GM19043 (cell line): ENCODE results near the gene VKORC1.
A peak's percentile ranks its signal among the peaks of the same experiment; 100 is the strongest.
"Not testable (repeated sequence)": the region's sequence is repeated elsewhere in the genome, so short reads cannot be mapped to it uniquely, and the experiment has no call there.

Source experiments
- ATAC-seq: cut with Tn5 transposase; IDR thresholded peaks from one replicate; pipeline ENCODE4 v1.9.1; 2021; ENCODE audit warnings: low read depth; ENCODE audit not compliant: unreplicated experiment

Gene VKORC1

DNA sequence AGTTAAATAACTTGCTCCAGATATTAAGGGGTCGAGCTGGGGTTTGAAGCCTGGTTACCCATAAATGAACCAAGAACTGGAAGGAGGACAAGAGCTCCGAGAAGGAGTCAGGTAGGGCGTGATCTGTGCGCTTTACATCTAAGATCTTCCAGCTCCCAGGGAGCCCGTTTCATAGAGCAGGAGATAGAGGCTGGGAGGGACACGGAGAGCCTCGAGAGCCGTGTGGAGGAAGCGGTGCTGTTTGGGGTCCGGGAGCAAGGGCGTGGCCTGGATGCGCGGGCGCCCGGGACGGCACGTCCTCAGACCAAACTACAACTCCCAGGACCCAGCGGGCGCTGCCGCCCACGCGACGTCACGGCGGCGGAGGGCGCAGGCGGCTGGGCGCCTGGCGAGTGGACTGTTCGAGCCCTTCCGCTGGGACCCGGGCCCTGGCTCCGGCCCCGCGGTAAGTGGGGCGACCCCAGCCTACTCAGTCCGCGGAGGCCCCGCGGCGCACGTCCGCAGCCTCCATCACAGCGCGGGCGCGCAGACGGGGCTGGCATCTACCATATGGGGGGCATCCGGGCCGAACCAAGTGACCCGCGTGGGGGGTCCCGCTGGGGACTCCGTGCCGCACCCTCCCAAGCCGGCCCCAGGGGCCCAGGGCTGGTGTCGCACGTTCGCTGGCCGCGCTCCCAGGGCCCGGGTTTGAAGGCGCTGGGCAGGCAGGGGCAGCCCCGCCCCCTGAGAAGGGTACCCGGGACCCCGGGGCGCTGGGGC, 13.6 kb upstream of the VKORC1 start, which contains the start of gene BCKDK:
BCKDK (plus strand) TSS at position 352 of the 759 bp plus-strand sequence. CDS start 838 bp downstream, outside the sequence.
- ATAC-seq, result peak; percentile 72

GRCh38 chr16:31107465-31107867, 12.9 kb upstream of the VKORC1 start:
- peak; percentile 64 for ATAC-seq

- no peak for ATAC-seq
These were observed 12.2 kb upstream of the VKORC1 start for GRCh38 chr16:31106509-31107464.

DNA sequence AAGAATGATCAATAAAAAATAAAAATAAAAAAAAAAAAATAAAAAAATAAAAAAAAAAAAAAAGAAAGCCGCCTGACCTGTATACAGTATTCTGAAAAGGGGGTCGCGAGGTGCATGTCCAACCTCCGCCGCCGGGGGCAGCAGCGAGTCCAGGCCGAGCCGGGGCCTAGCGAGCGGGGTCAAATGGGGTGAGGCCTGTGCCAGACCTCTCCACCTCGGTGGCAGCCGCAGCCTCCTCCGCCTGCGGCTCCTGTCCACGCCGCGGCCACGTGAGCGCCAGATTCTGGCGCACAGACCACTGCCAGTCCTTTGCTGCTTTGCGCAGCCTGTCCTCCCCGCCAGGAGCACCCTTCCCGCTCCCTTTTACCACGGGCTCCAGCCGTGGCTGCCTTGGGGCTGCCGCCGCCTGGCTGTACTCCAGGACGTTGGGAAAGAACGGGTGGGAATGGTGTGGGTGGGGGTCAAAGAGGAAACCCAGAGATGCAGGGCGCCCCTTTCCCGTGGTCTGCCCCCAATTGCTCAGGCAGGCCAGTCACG, 11.1 kb upstream of the VKORC1 start:
- ATAC-seq, result peak; percentile 38

DNA sequence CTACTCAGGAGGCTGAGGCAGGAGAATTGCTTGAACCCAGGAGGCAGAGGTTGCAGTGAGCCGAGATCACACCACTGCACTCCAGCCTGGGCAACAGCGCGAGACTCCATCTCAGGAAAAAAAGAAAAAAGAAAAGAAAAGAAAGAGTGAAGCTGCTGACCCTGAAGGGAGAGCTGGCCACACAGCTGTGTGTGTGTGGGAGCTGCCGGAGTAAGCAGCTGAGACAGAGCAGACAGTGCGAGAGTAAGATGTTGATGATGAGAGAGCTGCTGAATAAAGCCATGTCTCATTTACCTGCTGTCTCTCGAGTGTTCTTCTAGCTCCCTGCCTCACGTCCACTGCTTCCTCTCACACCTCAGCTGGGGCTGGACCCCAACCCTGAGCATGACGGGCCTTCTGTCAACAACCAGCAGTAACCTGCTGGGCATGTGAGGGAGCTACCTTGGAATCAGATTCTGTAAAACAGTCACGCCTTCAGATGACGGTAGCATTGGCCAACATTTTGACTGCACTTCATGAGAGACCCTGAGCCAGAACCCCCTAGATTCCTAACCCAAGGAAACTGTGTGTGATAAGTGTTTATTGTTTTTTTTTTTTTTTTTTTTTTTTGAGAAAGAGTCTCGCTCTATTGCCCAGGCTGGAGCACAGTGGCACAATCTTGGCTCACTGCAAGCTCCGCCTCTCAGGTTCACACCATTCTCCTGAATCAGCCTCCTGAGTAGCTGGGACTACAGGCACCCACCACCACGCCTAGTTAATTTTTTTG, 6.5 kb upstream of the VKORC1 start:
- not testable (repeated sequence) for ATAC-seq

- no peak for ATAC-seq
These were observed 5.5 kb upstream of the VKORC1 start for GRCh38 chr16:31099860-31100638.

DNA sequence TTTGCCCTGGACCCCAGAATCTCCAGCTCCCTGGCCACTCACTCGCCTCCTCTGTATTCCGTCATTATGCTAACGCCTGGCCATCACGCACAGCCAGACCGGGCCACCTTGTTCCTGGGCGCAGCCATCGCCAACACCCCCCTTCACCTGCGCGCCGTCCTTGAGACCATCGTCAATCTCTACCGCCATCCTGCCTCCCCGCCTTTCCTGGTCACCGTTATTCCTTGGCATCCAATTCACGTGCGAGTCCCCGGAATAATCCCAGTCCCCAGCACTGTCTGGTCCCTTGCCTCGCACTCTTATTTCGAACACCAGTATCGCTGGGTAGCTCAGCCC, 541 bp downstream of the VKORC1 start:
- no peak for ATAC-seq

DNA sequence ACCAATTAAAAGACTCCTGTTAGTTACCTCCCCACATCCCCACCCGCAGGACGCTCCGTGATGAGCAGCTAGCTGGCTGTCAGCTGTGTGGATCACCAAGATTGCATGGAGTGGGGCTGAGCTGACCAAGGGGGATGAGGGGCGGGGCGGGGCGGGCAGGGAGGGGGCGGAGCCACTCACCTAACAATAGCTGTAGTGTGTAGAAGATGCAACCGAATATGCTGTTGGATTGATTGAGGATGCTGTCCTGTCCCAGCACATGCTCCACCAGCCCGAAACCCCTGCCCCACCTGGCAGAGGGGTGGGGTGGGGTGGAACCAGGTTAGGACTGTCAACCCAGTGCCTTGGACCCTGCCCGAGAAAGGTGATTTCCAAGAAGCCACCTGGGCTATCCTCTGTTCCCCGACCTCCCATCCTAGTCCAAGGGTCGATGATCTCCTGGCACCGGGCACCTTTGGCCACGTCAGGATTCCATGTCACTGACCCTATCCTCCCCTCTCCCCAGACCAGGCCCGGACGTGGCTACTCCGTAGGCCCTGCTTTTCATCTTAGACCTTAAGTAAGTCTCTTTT, 1.4 kb downstream of the VKORC1 start:
- no peak for ATAC-seq

DNA sequence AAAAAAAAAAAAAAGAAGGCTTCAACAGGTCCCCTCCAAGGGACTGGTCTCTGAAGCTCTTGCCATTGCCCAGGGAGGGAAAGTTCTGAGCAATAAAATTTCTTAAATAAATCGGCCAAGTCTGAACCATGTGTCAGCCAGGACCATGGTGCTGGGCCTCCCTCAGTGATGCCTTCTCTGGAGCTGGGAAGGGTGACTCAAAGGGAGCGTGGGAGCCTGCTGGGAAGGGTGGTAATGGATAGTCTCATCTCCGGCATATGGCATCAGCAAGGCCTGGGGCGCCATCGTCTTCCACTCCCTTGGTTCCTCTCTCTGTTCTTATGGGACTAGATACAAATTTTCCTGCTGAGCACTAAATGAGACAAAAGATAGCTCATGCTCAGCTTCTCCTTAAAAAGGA, 2.3 kb downstream of the VKORC1 start:
- no peak for ATAC-seq

GRCh38 chr16:31090540-31090939, 4.1 kb downstream of the VKORC1 start:
- ATAC-seq, result no peak

DNA sequence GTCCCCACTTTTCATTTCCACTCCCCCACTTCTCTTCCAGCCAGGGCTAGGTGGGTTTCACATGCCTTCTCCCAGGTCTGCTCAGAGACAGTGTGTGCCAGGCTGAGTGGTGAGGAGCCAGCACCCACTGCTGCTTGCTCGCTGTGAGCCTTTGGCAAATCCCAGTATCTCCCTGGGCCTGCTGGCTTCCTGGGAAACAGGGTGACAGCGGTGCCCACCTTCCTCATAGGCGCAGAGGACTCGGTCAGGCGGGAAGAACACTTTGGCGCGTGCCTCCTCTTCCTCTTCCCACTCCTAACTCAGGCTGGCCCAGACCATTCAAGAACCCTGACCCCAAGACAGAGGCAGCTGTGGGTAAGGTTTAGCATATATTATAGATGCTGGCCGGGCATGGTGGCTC, 5.4 kb downstream of the VKORC1 start:
- ATAC-seq, result no peak

- no peak for ATAC-seq
These were observed 6.0 kb downstream of the VKORC1 start, which contains the start of gene PRSS53 for GRCh38 chr16:31088459-31089183. Gene PRSS53, minus strand, starts transcription at chr16:31088943. Its CDS starts 134 bp downstream, at chr16:31088809.

DNA sequence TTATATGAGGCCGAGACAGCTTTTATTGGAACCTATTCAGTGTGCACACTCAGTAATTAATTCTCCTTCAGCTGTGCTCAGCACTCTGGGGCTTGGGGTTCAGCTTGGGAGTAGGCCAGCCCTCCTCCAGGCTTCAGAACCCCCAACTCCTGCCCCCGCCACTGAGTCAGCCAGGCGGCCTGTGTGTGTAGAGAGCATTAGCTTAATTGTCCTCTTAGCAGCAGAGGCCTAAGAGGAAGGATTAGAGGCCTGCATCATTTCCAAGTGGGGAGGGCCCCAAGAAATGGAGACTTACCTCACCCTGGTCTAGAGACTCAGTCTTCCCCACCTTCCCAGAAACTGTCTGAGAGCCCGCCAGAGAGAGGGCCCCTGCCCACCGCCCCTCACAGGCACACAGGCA, 6.6 kb downstream of the VKORC1 start:
- ATAC-seq, result no peak

- no peak for ATAC-seq
These were observed 7.1 kb downstream of the VKORC1 start for GRCh38 chr16:31087481-31087880.

GRCh38 chr16:31086629-31086906, 8.0 kb downstream of the VKORC1 start:
- no peak for ATAC-seq

DNA sequence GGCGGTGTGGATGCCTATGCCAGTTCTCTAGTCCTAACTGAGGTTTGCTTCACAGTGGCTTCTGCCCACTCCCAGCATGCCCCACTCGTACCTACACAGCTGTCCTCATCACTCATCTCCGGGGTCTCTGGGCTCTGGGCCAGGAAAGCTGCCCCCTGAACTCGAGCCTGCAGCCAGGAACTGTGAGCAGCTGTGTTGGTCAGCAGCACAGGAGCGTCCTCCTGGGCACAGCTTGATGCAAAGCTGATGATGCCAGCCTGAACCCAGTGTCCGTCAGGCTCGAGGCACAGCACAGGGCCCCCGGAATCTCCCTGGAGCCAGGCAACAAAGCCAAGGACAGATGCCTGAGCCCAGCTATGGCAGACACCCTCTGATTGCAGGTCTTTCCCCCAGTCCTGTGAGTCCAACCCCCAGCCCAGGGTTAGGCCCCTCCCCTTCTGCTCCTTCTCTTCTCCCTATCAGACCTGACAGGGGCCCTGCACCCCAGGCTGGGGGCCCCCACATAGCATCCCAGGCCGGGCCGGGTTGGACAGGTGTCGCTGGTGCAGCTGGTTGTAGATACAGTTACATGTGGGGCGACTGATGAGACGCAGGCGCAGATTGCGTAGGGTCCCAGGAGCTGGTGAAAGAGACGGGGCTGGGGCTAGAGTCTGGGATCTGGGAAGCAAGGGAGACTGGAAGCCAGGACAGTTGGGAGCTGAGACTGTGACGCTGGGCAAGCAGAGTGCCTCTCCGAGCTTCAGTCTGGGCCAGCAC, 8.5 kb downstream of the VKORC1 start:
- ATAC-seq, result no peak

- no peak for ATAC-seq
These were observed 9.2 kb downstream of the VKORC1 start for GRCh38 chr16:31085411-31085810.

DNA sequence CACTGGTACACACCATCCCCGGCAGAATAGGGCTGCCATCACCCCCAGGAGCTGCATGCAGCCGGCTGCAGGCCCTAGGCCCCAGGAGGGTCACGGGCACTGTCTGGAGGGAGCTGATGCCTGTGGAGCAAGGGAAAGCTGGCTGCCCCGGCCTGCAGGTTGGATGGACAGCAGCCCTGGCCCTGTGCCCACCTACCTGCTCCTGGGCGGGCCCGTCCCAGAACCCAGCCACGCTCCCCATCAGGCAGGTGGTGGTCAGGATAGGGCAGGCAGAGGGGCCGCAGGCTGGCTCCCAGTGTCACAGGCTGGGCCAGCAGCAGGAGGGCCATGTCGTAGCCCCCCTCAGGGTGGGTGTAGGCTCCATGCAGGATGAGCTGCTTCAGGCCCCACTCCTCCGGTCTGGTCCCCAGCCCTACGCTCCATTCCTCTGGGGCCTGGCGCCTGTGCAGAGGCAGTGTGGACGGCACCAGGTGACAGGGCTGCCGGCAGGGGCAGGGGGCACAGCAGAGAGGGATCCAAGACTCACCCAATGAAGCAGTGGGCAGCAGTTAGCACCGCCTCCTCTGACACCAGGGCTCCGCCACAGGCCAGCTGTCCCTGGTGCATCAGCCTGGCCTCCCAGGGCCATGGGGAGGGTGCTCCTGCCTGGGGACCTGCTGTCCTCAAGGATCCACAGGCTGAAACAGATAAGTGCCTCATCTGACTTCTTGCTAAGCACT, 9.9 kb downstream of the VKORC1 start:
- ATAC-seq, result no peak
